Activated CD4-positive, alpha-beta memory T cell treated with anti-CD3 and anti-CD28 coated beads for 36 hours (primary cell): ENCODE data around the gene CROCC2. TPM values are rescaled to one million over a fixed set of nuclear protein-coding genes. Genes with fewer than 3 reads are reported as not detected.

ENCODE experiments used
- CTCF ChIA-PET: fragments of 350-600 bp; sonication (Branson Sonifier 250); formaldehyde crosslinking; loops from one replicate; lab custom pipeline; 2021; ENCODE audit warnings: antibody characterized with exemption, inconsistent platforms; lab: Charles Lee
- POLR2A ChIA-PET: fragments of 350-600 bp; sonication (Branson Sonifier 250); formaldehyde crosslinking; loops from one replicate; lab custom pipeline; 2021; ENCODE audit warnings: antibody characterized with exemption; lab: Charles Lee
- DNase-seq: peaks from one replicate; pipeline ENCODE4 v3.0.0-alpha.2; 2020
- H3K27ac Mint-ChIP-seq: one replicate; pipeline ENCODE4 v1.8.0; 2021; ENCODE audit warnings: mixed read lengths
- H3K27me3 Mint-ChIP-seq: one replicate; pipeline ENCODE4 v1.8.0; 2021; ENCODE audit warnings: mixed read lengths
- H3K36me3 Mint-ChIP-seq: one replicate; pipeline ENCODE4 v1.8.0; 2021; ENCODE audit warnings: mixed read lengths
- H3K4me1 Mint-ChIP-seq: one replicate; pipeline ENCODE4 v1.8.0; 2021; ENCODE audit warnings: low read depth, mixed read lengths
- H3K4me3 Mint-ChIP-seq: one replicate; pipeline ENCODE4 v1.8.0; 2021; ENCODE audit warnings: mild to moderate bottlenecking, mixed read lengths
- H3K9me3 Mint-ChIP-seq: one replicate; pipeline ENCODE4 v1.8.0; 2021; ENCODE audit warnings: mixed read lengths
- intact Hi-C: fragments of 100-400 bp; cut with micrococcal nuclease; formaldehyde crosslinking; loops from one replicate; pipeline ENCODE4 v1.15.1; 2023
- total RNA-seq, 2 experiments: library from RNA; stranded (reverse); gene quantifications; one replicate each; pipeline ENCODE4 v1.2.3, GENCODE V29; 2021

Gene CROCC2
- total RNA-seq, 2 experiments from 2014 or later, result not detected

- POLR2A ChIA-PET, result no interaction called here
- intact Hi-C loops, result no loop called here
Observed at GRCh38 chr2:240917684-240918257, 11.6 kb downstream of the CROCC2 start.

GRCh38 chr2:240918258-240919091, 12.3 kb downstream of the CROCC2 start:
- no peak for DNase-seq
- POLR2A ChIA-PET, result no interaction called here

More at GRCh38 chr2:240917684-240918257, 11.6 kb downstream of the CROCC2 start:
- Mint-ChIP-seq H3K4me1 (no peaks in the 10 kb centered on the region), H3K4me3 (no peak overlapping the region), H3K27ac (no peak overlapping the region), H3K27me3 (peaks cover 10% of the 10 kb centered on the region), H3K9me3 (no peaks in the 10 kb centered on the region), H3K36me3 (no peaks in the 10 kb centered on the region)
- DNase-seq, result no peak
- CTCF ChIA-PET, result no interaction called here

GRCh38 chr2:240919161-240919781, 13.1 kb downstream of the CROCC2 start:
- intact Hi-C loops, result no loop called here
- Mint-ChIP-seq H3K36me3 (no peaks in the 10 kb centered on the region), H3K27me3 (peaks cover 10% of the 10 kb centered on the region), H3K4me3 (no peak overlapping the region), H3K4me1 (no peaks in the 10 kb centered on the region), H3K9me3 (no peaks in the 10 kb centered on the region), H3K27ac (no peak overlapping the region)
- DNase-seq, result no peak
- CTCF ChIA-PET, result no interaction called here
- POLR2A ChIA-PET, result no interaction called here

More at GRCh38 chr2:240918258-240919091, 12.3 kb downstream of the CROCC2 start:
- CTCF ChIA-PET, result no interaction called here
- H3K4me1 Mint-ChIP-seq, result no peaks in the 10 kb centered on the region
- H3K27ac Mint-ChIP-seq, result no peak overlapping the region
- H3K9me3 Mint-ChIP-seq, result no peaks in the 10 kb centered on the region
- intact Hi-C loops, result no loop called here
- no peak overlapping the region for H3K4me3 Mint-ChIP-seq
- H3K36me3 Mint-ChIP-seq, result no peaks in the 10 kb centered on the region
- H3K27me3 Mint-ChIP-seq, result peaks cover 10% of the 10 kb centered on the region

GRCh38 chr2:240919786-240920782, 13.9 kb downstream of the CROCC2 start:
- no peak overlapping the region for H3K4me3 Mint-ChIP-seq
- intact Hi-C loops, result no loop called here
- peak; percentile 6 for DNase-seq
- ChIA-PET CTCF (no interaction called here), POLR2A (no interaction called here)
- H3K27me3 Mint-ChIP-seq, result peaks cover 9% of the 10 kb centered on the region
- H3K27ac Mint-ChIP-seq, result no peak overlapping the region
- H3K36me3 Mint-ChIP-seq, result no peaks in the 10 kb centered on the region
- no peaks in the 10 kb centered on the region for H3K9me3 Mint-ChIP-seq
- H3K4me1 Mint-ChIP-seq, result no peaks in the 10 kb centered on the region

GRCh38 chr2:240920783-240921231, 14.7 kb downstream of the CROCC2 start:
- Mint-ChIP-seq H3K27me3 (peaks cover 5% of the 10 kb centered on the region), H3K4me3 (no peak overlapping the region), H3K27ac (no peak overlapping the region), H3K4me1 (no peaks in the 10 kb centered on the region), H3K9me3 (no peaks in the 10 kb centered on the region), H3K36me3 (no peaks in the 10 kb centered on the region)
- CTCF ChIA-PET, result no interaction called here
- peak; percentile 6 for DNase-seq
- POLR2A ChIA-PET, result no interaction called here
- intact Hi-C loops, result no loop called here

- H3K4me3 Mint-ChIP-seq, result no peak overlapping the region
- CTCF ChIA-PET, result no interaction called here
- intact Hi-C loops, result no loop called here
- no peaks in the 10 kb centered on the region for H3K36me3 Mint-ChIP-seq
- no peaks in the 10 kb centered on the region for H3K9me3 Mint-ChIP-seq
- H3K4me1 Mint-ChIP-seq, result no peaks in the 10 kb centered on the region
- POLR2A ChIA-PET, result no interaction called here
- peak; percentile 8 for DNase-seq
- H3K27me3 Mint-ChIP-seq, result peaks cover 5% of the 10 kb centered on the region
- H3K27ac Mint-ChIP-seq, result no peak overlapping the region
Observed at GRCh38 chr2:240921311-240921994, 15.3 kb downstream of the CROCC2 start.

- H3K4me3 Mint-ChIP-seq, result no peak overlapping the region
- intact Hi-C loops, result no loop called here
- ChIA-PET CTCF (no interaction called here), POLR2A (no interaction called here)
- peaks cover 5% of the 10 kb centered on the region for H3K27me3 Mint-ChIP-seq
- H3K27ac Mint-ChIP-seq, result no peak overlapping the region
- H3K36me3 Mint-ChIP-seq, result no peaks in the 10 kb centered on the region
- H3K9me3 Mint-ChIP-seq, result no peaks in the 10 kb centered on the region
- H3K4me1 Mint-ChIP-seq, result no peaks in the 10 kb centered on the region
- no peak for DNase-seq
Observed at GRCh38 chr2:240921995-240922244, 15.8 kb downstream of the CROCC2 start.

- no peaks in the 10 kb centered on the region for H3K9me3 Mint-ChIP-seq
- peak; percentile 6 for DNase-seq
- no peaks in the 10 kb centered on the region for H3K36me3 Mint-ChIP-seq
- intact Hi-C loops, result no loop called here
- no peak overlapping the region for H3K27ac Mint-ChIP-seq
- ChIA-PET POLR2A (no interaction called here), CTCF (no interaction called here)
- no peaks in the 10 kb centered on the region for H3K27me3 Mint-ChIP-seq
- no peaks in the 10 kb centered on the region for H3K4me1 Mint-ChIP-seq
- no peak overlapping the region for H3K4me3 Mint-ChIP-seq
Observed at GRCh38 chr2:240922245-240922981, 16.3 kb downstream of the CROCC2 start.

- Mint-ChIP-seq H3K4me3 (no peak overlapping the region), H3K4me1 (no peaks in the 10 kb centered on the region), H3K9me3 (no peaks in the 10 kb centered on the region), H3K27ac (no peak overlapping the region), H3K36me3 (no peaks in the 10 kb centered on the region), H3K27me3 (no peaks in the 10 kb centered on the region)
- ChIA-PET POLR2A (no interaction called here), CTCF (no interaction called here)
- peak; percentile 6 for DNase-seq
- intact Hi-C loops, result no loop called here
Observed at GRCh38 chr2:240922982-240923537, 16.9 kb downstream of the CROCC2 start.

GRCh38 chr2:240925191-240925567, 19.0 kb downstream of the CROCC2 start:
- ChIA-PET CTCF (interaction anchor here (1.5 kb wide), 1 partner anchor 11 kb away, joined by 6 read pairs; no protein-coding TSS in a partner anchor), POLR2A (no interaction called here)
- Mint-ChIP-seq H3K36me3 (no peaks in the 10 kb centered on the region), H3K9me3 (no peaks in the 10 kb centered on the region), H3K4me3 (no peak overlapping the region), H3K4me1 (no peaks in the 10 kb centered on the region), H3K27me3 (peaks cover 11% of the 10 kb centered on the region), H3K27ac (no peak overlapping the region)
- intact Hi-C loops, result no loop called here
- peak; percentile 8 for DNase-seq
